Inflammatory macrophage (primary cell): ENCODE measurements around the gene MTG1.
"Not testable (repeated sequence)": the region's sequence is repeated elsewhere in the genome, so short reads cannot be mapped to it uniquely, and the experiment has no call there.

Experiments
- DNase-seq, 2 donors: peaks; one replicate each; pipeline ENCODE4 v3.0.0-alpha.2; 2020 to 2022

MTG1 gene

DNA sequence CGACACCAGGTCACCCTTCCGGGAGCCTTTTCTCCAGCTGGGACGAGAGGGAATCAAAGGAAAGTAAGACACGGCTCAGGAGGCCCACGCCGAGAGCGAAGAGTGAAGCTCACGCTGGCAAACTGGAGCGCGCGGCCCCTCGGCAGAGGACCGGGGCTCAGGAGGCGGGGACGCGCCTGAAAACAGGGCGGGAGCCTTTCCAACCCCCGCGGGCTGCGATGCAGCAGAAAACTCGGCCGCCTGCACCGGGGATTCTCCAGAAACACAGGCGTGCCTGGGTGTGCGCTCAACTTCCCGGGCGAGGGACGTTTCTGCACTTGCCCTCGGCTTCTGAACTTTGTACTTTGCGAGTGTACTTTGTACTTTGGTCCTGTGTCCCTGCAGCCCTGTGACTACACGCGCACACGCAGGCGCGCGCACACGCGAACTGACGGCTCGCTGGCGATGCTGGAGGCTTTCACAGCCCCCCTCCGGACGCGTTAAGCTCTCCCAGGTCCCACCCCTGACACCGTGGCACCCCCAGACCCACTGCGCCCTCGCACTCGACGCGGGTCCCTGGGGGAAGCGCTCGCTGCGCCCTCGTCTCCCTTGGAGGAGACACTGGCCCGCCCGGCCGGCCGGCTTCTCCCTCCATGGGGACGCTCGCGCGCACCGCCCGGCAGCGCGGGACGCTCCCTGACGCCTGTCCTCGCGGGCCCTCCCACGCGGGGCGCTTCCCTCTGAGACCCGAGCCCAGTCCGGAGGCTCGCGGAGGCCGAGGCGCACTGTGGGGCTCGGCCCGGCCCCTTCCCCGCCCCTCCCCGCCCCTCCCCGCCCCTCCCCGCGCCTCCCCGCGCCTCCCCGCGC is 15.5 kb upstream of the MTG1 start:
- peak; percentile 88 to 97 for DNase-seq

DNA sequence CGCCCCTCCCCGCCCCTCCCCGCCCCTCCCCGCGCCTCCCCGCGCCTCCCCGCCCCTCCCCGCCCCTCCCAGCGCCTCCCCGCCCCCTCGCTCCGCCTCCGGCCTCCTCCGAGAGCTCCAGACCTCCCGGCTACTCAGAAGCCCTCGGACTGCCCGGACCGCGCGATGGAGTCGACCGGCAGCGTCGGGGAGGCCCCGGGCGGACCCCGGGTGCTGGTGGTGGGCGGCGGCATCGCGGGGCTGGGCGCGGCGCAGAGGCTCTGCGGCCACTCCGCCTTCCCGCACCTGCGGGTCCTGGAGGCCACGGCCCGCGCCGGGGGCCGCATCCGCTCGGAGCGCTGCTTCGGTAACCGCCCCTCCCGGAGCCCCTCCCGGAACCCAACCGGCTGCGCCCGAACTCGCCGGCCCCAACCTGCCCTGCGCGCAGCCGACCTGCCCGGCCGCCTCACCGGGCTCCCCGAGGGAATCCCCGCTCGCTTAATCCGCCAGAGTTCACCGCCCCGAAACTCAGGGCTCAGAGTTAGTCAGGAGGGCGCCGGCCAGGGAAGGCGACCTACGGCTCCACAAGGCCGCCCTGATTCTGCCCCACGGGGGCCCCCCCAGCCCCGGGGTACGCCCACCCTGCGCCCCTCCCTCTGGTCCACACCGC is 14.7 kb upstream of the MTG1 start, which contains the start of gene PAOX:
TSS of gene PAOX (plus strand) at position 111 of the 649 bp plus-strand sequence. CDS start at position 166, 55 bp downstream.
- DNase-seq, result peak; percentile 33 to 73

DNA sequence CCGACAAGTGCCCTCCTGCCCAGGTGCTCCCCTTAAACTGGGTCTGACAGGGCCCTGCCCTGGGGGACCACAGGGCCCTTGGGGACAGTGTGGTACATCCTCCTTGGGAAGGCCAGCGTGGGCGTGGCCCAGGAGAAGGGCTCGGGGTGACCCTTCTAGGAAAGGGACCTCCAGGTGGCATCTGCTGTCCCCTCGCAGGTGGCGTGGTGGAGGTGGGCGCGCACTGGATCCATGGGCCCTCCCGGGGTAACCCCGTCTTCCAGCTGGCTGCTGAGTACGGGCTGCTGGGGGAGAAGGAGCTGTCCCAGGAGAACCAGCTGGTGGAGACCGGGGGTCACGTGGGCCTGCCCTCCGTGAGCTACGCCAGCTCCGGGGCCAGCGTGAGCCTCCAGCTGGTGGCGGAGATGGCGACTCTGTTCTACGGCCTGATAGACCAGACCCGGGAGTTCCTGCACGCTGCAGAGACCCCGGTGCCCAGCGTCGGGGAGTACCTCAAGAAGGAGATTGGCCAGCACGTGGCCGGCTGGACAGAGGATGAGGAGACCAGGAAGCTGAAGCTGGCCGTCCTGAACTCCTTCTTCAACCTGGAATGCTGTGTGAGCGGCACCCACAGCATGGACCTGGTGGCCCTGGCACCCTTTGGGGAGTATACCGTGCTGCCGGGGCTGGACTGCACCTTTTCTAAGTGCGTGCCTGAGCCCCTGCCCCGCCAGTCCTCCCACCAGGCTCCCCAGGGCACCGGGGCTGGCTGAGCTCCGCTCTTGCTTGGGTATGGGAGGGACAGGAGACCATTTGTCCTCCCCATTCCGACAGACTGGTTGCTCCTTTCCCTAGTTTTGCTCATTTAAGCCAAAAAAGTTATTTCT is 13.9 kb upstream of the MTG1 start:
- no peak for DNase-seq

DNA sequence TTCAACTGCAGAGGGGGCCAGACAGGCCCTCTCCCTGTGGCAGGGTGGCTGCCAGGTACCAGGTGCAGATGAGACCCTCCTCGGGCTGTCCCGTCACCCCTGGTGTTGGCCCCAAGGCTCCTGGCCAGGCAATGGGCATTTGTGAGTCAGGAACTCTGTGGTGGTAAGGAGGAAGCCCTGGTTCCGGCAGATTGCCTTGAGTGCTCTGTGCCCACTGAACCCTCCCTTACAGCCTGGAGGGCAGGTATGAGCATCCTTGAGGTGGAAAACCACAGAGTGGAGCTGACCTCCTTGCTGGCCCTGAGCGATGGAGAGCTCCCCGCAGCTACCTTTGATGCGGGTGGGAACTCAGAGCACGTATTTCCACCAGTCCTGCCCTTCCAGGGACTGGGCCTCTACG is 12.9 kb upstream of the MTG1 start:
- DNase-seq, result no peak

DNA sequence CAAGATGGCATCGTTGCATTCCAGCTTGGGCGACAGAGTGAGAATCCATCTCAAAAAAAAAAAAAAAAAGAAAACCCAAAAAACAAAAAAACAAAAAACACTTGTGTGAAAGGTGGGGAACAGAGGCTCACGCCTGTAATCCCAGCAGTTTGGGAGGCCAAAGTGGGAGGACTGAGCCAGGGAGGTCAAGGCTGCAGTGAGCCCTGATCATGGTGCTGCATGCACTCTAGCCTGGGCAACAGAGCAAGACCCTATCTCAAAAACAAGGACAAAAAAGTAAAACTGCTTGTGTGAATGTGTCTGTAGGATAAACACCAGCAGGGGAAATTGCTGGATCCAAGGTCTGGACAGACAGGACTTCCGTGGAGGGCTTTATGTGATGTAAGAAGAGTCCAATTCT is 10.4 kb upstream of the MTG1 start:
- DNase-seq, result no peak

- no peak for DNase-seq
These were observed 9.9 kb upstream of the MTG1 start for GRCh38 chr10:133384071-133384470.

DNA sequence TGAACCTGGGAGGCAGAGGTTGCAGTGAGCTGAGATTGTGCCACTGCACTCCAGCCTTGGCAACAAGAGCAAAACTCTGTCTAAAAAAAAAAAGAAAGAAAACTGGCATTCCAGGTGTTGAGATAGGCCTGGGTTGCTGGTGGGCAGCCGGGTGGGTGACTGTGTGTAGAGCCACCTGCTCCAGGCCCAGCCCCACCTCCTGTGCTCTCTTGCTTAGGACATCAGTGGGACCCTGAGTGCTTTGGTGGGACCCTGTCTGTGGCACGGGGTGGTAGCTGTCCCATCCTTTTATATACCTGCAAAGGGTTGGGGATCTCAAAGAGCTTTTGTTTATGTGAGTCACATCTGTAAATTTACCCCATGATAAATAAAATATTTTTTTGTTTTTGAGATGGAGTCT is 8.7 kb upstream of the MTG1 start:
- no peak for DNase-seq

GRCh38 chr10:133386951-133387350 is 7.0 kb upstream of the MTG1 start:
- not testable (repeated sequence) for DNase-seq

GRCh38 chr10:133388236-133388972 is 5.6 kb upstream of the MTG1 start:
- no peak for DNase-seq

- peak; percentile 19 to 37 for DNase-seq
These were observed 4.8 kb upstream of the MTG1 start for GRCh38 chr10:133388973-133389818.

DNA sequence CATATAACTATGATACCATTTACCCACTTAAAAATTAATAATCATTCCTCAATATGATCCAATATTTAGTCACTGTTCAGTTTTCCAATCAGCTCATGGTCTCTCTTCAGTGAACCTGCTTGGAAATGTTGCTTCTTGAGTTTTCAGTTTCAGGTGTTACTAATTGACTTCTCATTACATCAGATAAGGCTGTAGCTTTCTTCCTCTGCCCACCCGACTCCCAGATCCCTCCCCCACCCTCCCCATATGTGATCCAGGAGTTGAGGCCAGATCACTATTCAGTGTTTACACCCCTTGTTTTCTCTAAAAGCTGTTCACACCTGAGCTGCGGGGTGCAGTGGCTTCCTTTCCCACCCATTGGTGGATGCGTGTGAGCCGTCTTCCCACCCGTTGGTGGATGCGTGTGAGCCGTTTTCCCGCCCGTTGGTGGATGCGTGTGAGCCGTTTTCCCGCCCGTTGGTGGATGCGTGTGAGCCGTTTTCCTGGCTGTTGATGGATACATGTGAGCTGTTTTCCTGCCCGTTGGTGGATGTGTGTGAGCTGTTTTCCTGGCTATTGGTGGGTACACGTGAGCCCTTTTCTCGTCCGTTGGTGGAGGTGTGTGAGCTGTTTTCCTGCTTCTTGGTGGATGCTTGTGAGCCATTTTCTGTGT is 3.2 kb upstream of the MTG1 start:
- DNase-seq, result no peak

DNA sequence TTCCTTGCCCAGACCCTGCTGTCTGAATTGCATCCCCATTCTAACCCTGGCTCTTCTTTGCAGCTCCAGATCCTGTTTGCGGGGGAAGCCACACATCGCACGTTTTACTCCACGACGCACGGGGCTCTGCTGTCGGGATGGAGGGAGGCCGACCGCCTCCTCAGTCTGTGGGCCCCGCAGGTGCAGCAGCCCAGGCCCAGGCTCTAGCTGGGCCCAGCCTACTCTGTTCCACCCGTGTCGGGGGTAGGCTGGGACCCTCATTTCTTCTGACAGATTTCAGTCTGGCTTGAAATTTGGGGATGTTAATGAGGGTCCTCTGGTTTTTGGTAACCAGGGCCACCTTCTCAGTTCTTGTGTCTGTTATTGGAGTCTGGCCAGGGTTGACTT is 2.7 kb upstream of the MTG1 start:
- no peak for DNase-seq

- DNase-seq, result no peak
These were observed 2.0 kb upstream of the MTG1 start for GRCh38 chr10:133391761-133392518.

GRCh38 chr10:133393401-133394063 is 425 bp upstream of the MTG1 start:
- no peak for DNase-seq

DNA sequence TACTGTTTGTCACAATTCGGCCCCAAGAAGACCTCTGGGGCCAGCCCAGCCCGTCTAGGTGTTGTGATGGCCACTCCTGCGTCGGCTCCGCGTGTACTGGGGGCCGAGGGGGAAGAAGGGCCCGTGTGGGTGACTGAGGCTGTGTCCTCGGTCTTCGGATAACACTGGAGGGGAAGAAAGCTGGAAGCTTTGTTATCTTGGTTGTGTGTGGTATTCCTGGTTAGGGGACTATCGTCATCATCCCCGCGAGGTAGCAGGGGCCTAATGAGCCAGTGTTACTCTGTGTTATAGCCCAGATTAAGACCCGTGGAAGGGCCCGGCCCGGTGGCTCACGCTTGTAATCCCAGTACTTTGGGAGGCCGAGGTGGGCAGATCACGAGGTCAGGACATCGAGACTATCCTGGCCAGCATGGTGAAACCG is 854 bp downstream of the MTG1 start:
- DNase-seq, result peak; percentile 5 to 37

GRCh38 chr10:133396035-133396624 is 2.2 kb downstream of the MTG1 start:
- no peak for DNase-seq

GRCh38 chr10:133397938-133398337 is 4.0 kb downstream of the MTG1 start:
- DNase-seq, result no peak

DNA sequence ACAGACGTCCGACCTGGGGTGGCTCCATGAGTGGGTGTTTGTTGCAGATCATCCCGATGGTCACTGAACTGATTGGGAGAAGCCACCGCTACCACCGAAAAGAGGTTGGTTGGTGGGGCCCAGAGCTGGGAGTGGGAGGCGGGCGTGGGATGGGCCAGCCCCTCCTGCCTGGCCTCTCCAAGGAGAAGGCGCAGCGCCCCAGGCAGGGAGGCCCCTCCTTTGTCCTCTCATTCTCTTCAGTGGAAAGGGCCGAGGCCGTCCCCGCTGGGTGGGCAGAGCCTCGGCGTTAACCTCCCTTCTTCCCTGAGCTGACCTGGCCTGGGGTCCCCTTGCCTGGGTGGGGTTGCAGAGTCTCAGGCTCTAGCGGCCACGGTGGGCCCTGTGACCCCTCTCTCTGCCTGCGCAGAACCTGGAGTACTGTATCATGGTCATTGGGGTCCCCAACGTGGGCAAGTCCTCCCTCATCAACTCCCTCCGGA is 5.2 kb downstream of the MTG1 start:
- DNase-seq, result no peak
